ENCODE data around the gene KY. TPM values are rescaled to one million over a fixed set of nuclear protein-coding genes. Genes with fewer than 3 reads are reported as not detected.
A peak's percentile ranks its signal among the peaks of the same experiment; 100 is the strongest.
"Not testable (repeated sequence)": the region's sequence is repeated elsewhere in the genome, so short reads cannot be mapped to it uniquely, and the experiment has no call there.

Gene KY
- total RNA-seq, 1 donor: 10.5 TPM

GRCh38 chr3:134598763-134599545 is 51.9 kb downstream of the KY start:
- no peak overlapping the region for H3K4me3 ChIP-seq (ENCODE audit: low read depth, low read length)
- no peak for TF ChIP-seq CTCF (IDR thresholded peaks at IDR 0.05; ENCODE audit: insufficient read depth, low read length)
- DNase-seq (ENCODE audit: low read depth): no peak

GRCh38 chr3:134597390-134597970 is 53.3 kb downstream of the KY start:
- peak; percentile 18 for DNase-seq (ENCODE audit: low read depth)
- TF ChIP-seq CTCF (IDR thresholded peaks at IDR 0.05; ENCODE audit: insufficient read depth, low read length): no peak
- no peak overlapping the region for H3K4me3 ChIP-seq (ENCODE audit: low read depth, low read length)

- H3K4me3 ChIP-seq (ENCODE audit: low read depth, low read length); DNase-seq (ENCODE audit: low read depth): not testable (repeated sequence)
Observed at GRCh38 chr3:134594986-134595385, 55.8 kb downstream of the KY start.

GRCh38 chr3:134594331-134594741 is 56.5 kb downstream of the KY start:
- TF ChIP-seq CTCF (IDR thresholded peaks at IDR 0.05; ENCODE audit: insufficient read depth, low read length): no peak
- no peak overlapping the region for H3K4me3 ChIP-seq (ENCODE audit: low read depth, low read length)
- no peak for DNase-seq (ENCODE audit: low read depth)

- TF ChIP-seq CTCF (IDR thresholded peaks at IDR 0.05; ENCODE audit: insufficient read depth, low read length): no peak
- DNase-seq (ENCODE audit: low read depth): no peak
- H3K4me3 ChIP-seq (ENCODE audit: low read depth, low read length): no peak overlapping the region
Observed at GRCh38 chr3:134592806-134593205, 58.0 kb downstream of the KY start.

- no peak for DNase-seq (ENCODE audit: low read depth)
- H3K4me3 ChIP-seq (ENCODE audit: low read depth, low read length): no peak overlapping the region
- no peak for TF ChIP-seq CTCF (IDR thresholded peaks at IDR 0.05; ENCODE audit: insufficient read depth, low read length)
Observed at GRCh38 chr3:134590766-134591165, 60.1 kb downstream of the KY start.

- DNase-seq (ENCODE audit: low read depth): no peak
- H3K4me3 ChIP-seq (ENCODE audit: low read depth, low read length): no peak overlapping the region
- TF ChIP-seq CTCF (IDR thresholded peaks at IDR 0.05; ENCODE audit: insufficient read depth, low read length): no peak
Observed at GRCh38 chr3:134579141-134579665, 71.6 kb downstream of the KY start.

Data from fibroblast of the aortic adventitia (primary cell).